HL-60 (cell line): Measurements from ENCODE around the gene ECE2.

Experiments used
- GABPA ChIP-seq: IDR thresholded peaks from 2 replicates; pipeline ENCODE4 v1.6.1; 2012; ENCODE audit warnings: low read depth
- POLR2AphosphoS5 ChIP-seq: IDR thresholded peaks from 2 replicates; pipeline ENCODE4 v1.6.1; 2012; ENCODE audit warnings: low read depth
- TF ChIP-seq, protein P1 (sequence below): IDR thresholded peaks from one replicate; pipeline ENCODE4 v1.5.1; 2011; ENCODE audit warnings: low read length, control low read depth, inconsistent platforms; ENCODE audit not compliant: insufficient read depth
- TF ChIP-seq, protein P2 (sequence below): IDR thresholded peaks from 2 replicates; pipeline ENCODE4 v1.6.1; 2012; ENCODE audit warnings: low read depth; ENCODE audit not compliant: insufficient replicate concordance

DNA sequence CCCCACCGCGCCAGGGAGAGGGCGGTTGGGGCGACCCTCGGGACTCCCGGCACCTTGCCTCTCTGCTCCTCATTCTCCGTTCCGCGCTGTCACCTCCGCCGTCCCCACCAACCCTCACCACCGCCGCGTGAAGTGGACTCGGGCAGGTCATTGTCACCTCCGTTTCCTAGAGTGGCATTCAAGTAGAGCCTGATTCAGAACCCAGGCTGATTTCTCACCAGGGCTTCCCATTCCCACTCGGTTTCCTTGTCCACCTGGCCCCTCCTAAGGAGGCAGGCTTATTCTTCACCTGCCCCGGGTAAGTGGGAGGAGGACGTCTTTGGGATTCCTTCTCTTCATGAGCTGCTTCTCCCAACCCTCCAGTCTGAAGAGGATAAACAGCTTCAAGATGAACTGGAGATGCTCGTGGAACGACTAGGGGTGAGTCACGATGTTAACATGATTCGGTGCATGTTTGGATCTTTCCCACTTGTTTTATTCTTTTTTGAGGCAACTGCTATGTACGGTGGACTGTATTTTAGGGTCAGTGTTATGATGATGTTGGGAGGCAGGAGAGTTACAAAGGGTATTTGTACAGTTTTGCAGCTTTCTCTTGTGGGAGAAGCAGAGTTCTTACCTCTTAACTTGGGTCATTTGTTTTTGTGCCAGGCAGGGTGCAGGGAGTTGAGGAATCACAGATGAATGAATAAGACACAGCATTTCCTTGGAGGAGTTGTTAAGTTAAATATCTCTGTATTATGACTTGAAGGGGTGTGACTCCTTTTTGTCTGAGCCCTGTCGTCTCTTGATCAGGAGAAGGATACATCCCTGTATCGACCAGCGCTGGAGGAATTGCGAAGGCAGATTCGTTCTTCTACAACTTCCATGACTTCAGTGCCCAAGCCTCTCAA, 23.9 kb downstream of the ECE2 start:
- TF ChIP-seq, protein P1, sequence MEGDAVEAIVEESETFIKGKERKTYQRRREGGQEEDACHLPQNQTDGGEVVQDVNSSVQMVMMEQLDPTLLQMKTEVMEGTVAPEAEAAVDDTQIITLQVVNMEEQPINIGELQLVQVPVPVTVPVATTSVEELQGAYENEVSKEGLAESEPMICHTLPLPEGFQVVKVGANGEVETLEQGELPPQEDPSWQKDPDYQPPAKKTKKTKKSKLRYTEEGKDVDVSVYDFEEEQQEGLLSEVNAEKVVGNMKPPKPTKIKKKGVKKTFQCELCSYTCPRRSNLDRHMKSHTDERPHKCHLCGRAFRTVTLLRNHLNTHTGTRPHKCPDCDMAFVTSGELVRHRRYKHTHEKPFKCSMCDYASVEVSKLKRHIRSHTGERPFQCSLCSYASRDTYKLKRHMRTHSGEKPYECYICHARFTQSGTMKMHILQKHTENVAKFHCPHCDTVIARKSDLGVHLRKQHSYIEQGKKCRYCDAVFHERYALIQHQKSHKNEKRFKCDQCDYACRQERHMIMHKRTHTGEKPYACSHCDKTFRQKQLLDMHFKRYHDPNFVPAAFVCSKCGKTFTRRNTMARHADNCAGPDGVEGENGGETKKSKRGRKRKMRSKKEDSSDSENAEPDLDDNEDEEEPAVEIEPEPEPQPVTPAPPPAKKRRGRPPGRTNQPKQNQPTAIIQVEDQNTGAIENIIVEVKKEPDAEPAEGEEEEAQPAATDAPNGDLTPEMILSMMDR, result no peak
- TF ChIP-seq POLR2AphosphoS5, result no peak
- TF ChIP-seq, protein P2, sequence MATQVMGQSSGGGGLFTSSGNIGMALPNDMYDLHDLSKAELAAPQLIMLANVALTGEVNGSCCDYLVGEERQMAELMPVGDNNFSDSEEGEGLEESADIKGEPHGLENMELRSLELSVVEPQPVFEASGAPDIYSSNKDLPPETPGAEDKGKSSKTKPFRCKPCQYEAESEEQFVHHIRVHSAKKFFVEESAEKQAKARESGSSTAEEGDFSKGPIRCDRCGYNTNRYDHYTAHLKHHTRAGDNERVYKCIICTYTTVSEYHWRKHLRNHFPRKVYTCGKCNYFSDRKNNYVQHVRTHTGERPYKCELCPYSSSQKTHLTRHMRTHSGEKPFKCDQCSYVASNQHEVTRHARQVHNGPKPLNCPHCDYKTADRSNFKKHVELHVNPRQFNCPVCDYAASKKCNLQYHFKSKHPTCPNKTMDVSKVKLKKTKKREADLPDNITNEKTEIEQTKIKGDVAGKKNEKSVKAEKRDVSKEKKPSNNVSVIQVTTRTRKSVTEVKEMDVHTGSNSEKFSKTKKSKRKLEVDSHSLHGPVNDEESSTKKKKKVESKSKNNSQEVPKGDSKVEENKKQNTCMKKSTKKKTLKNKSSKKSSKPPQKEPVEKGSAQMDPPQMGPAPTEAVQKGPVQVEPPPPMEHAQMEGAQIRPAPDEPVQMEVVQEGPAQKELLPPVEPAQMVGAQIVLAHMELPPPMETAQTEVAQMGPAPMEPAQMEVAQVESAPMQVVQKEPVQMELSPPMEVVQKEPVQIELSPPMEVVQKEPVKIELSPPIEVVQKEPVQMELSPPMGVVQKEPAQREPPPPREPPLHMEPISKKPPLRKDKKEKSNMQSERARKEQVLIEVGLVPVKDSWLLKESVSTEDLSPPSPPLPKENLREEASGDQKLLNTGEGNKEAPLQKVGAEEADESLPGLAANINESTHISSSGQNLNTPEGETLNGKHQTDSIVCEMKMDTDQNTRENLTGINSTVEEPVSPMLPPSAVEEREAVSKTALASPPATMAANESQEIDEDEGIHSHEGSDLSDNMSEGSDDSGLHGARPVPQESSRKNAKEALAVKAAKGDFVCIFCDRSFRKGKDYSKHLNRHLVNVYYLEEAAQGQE, result no peak
- TF ChIP-seq GABPA, result no peak
